Naive thymus-derived CD8-positive, alpha-beta T cell (primary cell): Measurements from ENCODE around the gene HAAO. TPM values are rescaled to one million over a fixed set of nuclear protein-coding genes. Genes with fewer than 3 reads are reported as not detected.

Source experiments
- ATAC-seq, 2 donors: fragments of 150-1000 bp; cut with Tn5 transposase in 1 of 2; sonication (Bioruptor Pico), chemical (Tn5 transposase) in 1 of 2; 1 replicate in 1 of 2; 2 replicates in 1 of 2; pipeline ENCODE4 v1.10.0; 2021; ENCODE audit warnings: mild to moderate bottlenecking in 2 of 2, moderate library complexity in 2 of 2
- POLR2A ChIA-PET: fragments of 350-600 bp; sonication (Branson Sonifier 250); formaldehyde crosslinking; loops from one replicate; lab custom pipeline; 2021; ENCODE audit warnings: antibody characterized with exemption; lab: Charles Lee
- DNase-seq, 10 donors: peaks; one replicate each; pipeline versions ENCODE4 v3.0.0 to v3.0.0-alpha.2; 2020 to 2022
- H3K27ac Mint-ChIP-seq, 10 donors: one replicate each; pipeline ENCODE4 v1.8.0; 2020 to 2022; ENCODE audit warnings: mild to moderate bottlenecking in 10 of 10, mixed read lengths in 10 of 10, moderate library complexity in 4 of 10, inconsistent platforms in 1 of 10
- H3K27me3 Mint-ChIP-seq, 5 donors: one replicate each; pipeline ENCODE4 v1.8.0; 2021 to 2022; ENCODE audit warnings: mixed read lengths in 5 of 5
- H3K36me3 Mint-ChIP-seq, 3 donors: one replicate each; pipeline ENCODE4 v1.8.0; 2020 to 2022; ENCODE audit warnings: mixed read lengths in 3 of 3, mild to moderate bottlenecking in 2 of 3, inconsistent platforms in 1 of 3
- H3K4me1 Mint-ChIP-seq, 4 donors: one replicate each; pipeline ENCODE4 v1.8.0; 2021 to 2022; ENCODE audit warnings: mixed read lengths in 4 of 4
- H3K4me3 Mint-ChIP-seq, 10 donors: one replicate each; pipeline ENCODE4 v1.8.0; 2020 to 2022; ENCODE audit warnings: mild to moderate bottlenecking in 10 of 10, mixed read lengths in 10 of 10, moderate library complexity in 6 of 10, inconsistent platforms in 1 of 10
- H3K9me3 Mint-ChIP-seq, 9 donors: one replicate each; pipeline ENCODE4 v1.8.0; 2020 to 2022; ENCODE audit warnings: mixed read lengths in 9 of 9, mild to moderate bottlenecking in 3 of 9, inconsistent platforms in 1 of 9, moderate library complexity in 1 of 9
- polyA plus RNA-seq, 3 donors: library from polyadenylated mRNA; unstranded; fragments of 300-500 nt; fragmentation: Illumina TruSeq; gene quantifications; one replicate each; pipeline ENCODE4 v1.2.3, GENCODE V29; 2021
- total RNA-seq, 8 experiments: library from RNA in 2 of 8; stranded (reverse) in 2 of 8; gene quantifications; one replicate each; pipeline ENCODE4 v1.2.3 and lab custom pipeline; 2021 to 2026

HAAO gene
- total and polyA plus RNA-seq, 5 experiments from 2014 or later, result 0.25 to 0.80 (median 0.47) TPM

- Mint-ChIP-seq H3K27ac (peak overlapping the region; percentile 97 to 100 (median 99)), H3K36me3 (peaks cover 0 to 4% (median 0%) of the 10 kb centered on the region in 3 donors), H3K4me1 (peaks cover 12 to 20% (median 17%) of the 10 kb centered on the region in 4 donors), H3K4me3 (peak overlapping the region; percentile 87 to 99 (median 96)), H3K9me3 (peaks cover 0 to 6% (median 0%) of the 10 kb centered on the region in 9 donors), H3K27me3 (peaks cover 0 to 2% (median 0%) of the 10 kb centered on the region in 5 donors)
- POLR2A ChIA-PET, result interaction anchor here (0.5 to 3.7 kb wide), 43 partner anchors 10 to 1551 kb away, joined by 3 to 41 read pairs (median 5); partner anchors contain the start of genes HAAO, KCNG3, PLEKHH2 and PPM1B
- peak; percentile 86 to 99 (median 96) for DNase-seq
- peak; percentile 76 to 79 for ATAC-seq
These were observed 18.0 kb upstream of the HAAO start for GRCh38 chr2:42810121-42810970.

GRCh38 chr2:42809819-42810120 is 17.4 kb upstream of the HAAO start:
- Mint-ChIP-seq H3K4me1 (peaks cover 12 to 20% (median 17%) of the 10 kb centered on the region in 4 donors), H3K4me3 (peak overlapping the region; percentile 49 to 93 (median 78)), H3K27ac (peak overlapping the region; percentile 67 to 100 (median 87)), H3K27me3 (peaks cover 0 to 2% (median 0%) of the 10 kb centered on the region in 5 donors), H3K9me3 (peaks cover 0 to 6% (median 0%) of the 10 kb centered on the region in 9 donors), H3K36me3 (peaks cover 0 to 4% (median 0%) of the 10 kb centered on the region in 3 donors)
- DNase-seq, result peak in 1 of 10 donors; percentile 49
- ATAC-seq, result peak; percentile 27 to 31
- POLR2A ChIA-PET, result interaction anchor here (0.6 to 3.7 kb wide), 26 partner anchors 9 to 1428 kb away, joined by 3 to 41 read pairs (median 7); partner anchors contain the start of genes HAAO, KCNG3, PLEKHH2 and PPM1B

- Mint-ChIP-seq H3K4me3 (peak overlapping the region; percentile 64 to 93 (median 78)), H3K27me3 (peaks cover 0 to 2% (median 0%) of the 10 kb centered on the region in 5 donors), H3K27ac (peak overlapping the region; percentile 67 to 100 (median 87)), H3K4me1 (peaks cover 12 to 20% (median 17%) of the 10 kb centered on the region in 4 donors), H3K36me3 (peaks cover 0 to 4% (median 0%) of the 10 kb centered on the region in 3 donors), H3K9me3 (peaks cover 0 to 6% (median 0%) of the 10 kb centered on the region in 9 donors)
- DNase-seq (no peak), ATAC-seq (no peak)
- POLR2A ChIA-PET, result interaction anchor here (0.8 to 3.7 kb wide), 12 partner anchors 9 to 1429 kb away, joined by 3 to 41 read pairs (median 8); partner anchors contain the start of genes HAAO and ZFP36L2
These were observed 16.9 kb upstream of the HAAO start for GRCh38 chr2:42809131-42809818.

- H3K27me3 Mint-ChIP-seq, result peaks cover 0 to 2% (median 0%) of the 10 kb centered on the region in 5 donors
- ATAC-seq, result no peak
- peak overlapping the region in 7 of 10 donors; percentile 34 to 85 (median 63) for H3K27ac Mint-ChIP-seq
- POLR2A ChIA-PET, result no interaction called here
- peak overlapping the region; percentile 6 to 72 (median 36) for H3K4me3 Mint-ChIP-seq
- DNase-seq, result no peak
- H3K9me3 Mint-ChIP-seq, result peaks cover 0 to 2% (median 0%) of the 10 kb centered on the region in 9 donors
- H3K36me3 Mint-ChIP-seq, result peaks cover 0 to 4% (median 0%) of the 10 kb centered on the region in 3 donors
- peaks cover 12 to 20% (median 17%) of the 10 kb centered on the region in 4 donors for H3K4me1 Mint-ChIP-seq
These were observed 15.9 kb upstream of the HAAO start for GRCh38 chr2:42808301-42808700.

- DNase-seq, result no peak
These were observed 14.4 kb upstream of the HAAO start for GRCh38 chr2:42806786-42807185.

GRCh38 chr2:42804891-42805290 is 12.5 kb upstream of the HAAO start:
- no peak overlapping the region for H3K4me3 Mint-ChIP-seq
- peaks cover 16 to 23% (median 21%) of the 10 kb centered on the region in 4 donors for H3K4me1 Mint-ChIP-seq
- DNase-seq (no peak), ATAC-seq (no peak)
- H3K9me3 Mint-ChIP-seq, result no peaks in the 10 kb centered on the region
- POLR2A ChIA-PET, result interaction anchor here (1.4 kb wide), 1 partner anchor 12 kb away, joined by 6 read pairs; the partner anchor contains the start of gene HAAO
- no peak overlapping the region for H3K27ac Mint-ChIP-seq
- H3K36me3 Mint-ChIP-seq, result no peaks in the 10 kb centered on the region
- no peaks in the 10 kb centered on the region for H3K27me3 Mint-ChIP-seq

More at GRCh38 chr2:42806786-42807185, 14.4 kb upstream of the HAAO start:
- H3K36me3 Mint-ChIP-seq, result peaks cover 0 to 4% (median 0%) of the 10 kb centered on the region in 3 donors
- H3K4me3 Mint-ChIP-seq, result no peak overlapping the region
- POLR2A ChIA-PET, result no interaction called here
- no peak for ATAC-seq
- peaks cover 0 to 2% (median 0%) of the 10 kb centered on the region in 9 donors for H3K9me3 Mint-ChIP-seq
- H3K27me3 Mint-ChIP-seq, result peaks cover 0 to 2% (median 0%) of the 10 kb centered on the region in 5 donors
- H3K4me1 Mint-ChIP-seq, result peaks cover 7 to 16% (median 11%) of the 10 kb centered on the region in 4 donors
- no peak overlapping the region for H3K27ac Mint-ChIP-seq

- Mint-ChIP-seq H3K4me3 (no peak overlapping the region), H3K9me3 (no peaks in the 10 kb centered on the region), H3K4me1 (peaks cover 16 to 23% (median 19%) of the 10 kb centered on the region in 4 donors), H3K27me3 (no peaks in the 10 kb centered on the region), H3K27ac (peak overlapping the region in 1 of 10 donors; percentile 28), H3K36me3 (no peaks in the 10 kb centered on the region)
- ATAC-seq (no peak), DNase-seq (no peak)
- POLR2A ChIA-PET, result interaction anchor here (0.6 to 1.4 kb wide), 2 partner anchors 11 to 796 kb away, joined by 3 read pairs; no protein-coding TSS in a partner anchor
These were observed 12.0 kb upstream of the HAAO start for GRCh38 chr2:42804338-42804737.

GRCh38 chr2:42802150-42802549 is 9.8 kb upstream of the HAAO start:
- H3K4me3 Mint-ChIP-seq, result no peak overlapping the region
- ATAC-seq (no peak), DNase-seq (no peak)
- no peaks in the 10 kb centered on the region for H3K9me3 Mint-ChIP-seq
- no peaks in the 10 kb centered on the region for H3K27me3 Mint-ChIP-seq
- no peaks in the 10 kb centered on the region for H3K36me3 Mint-ChIP-seq
- no peak overlapping the region for H3K27ac Mint-ChIP-seq
- H3K4me1 Mint-ChIP-seq, result peaks cover 12 to 17% (median 14%) of the 10 kb centered on the region in 4 donors
- POLR2A ChIA-PET, result no interaction called here

GRCh38 chr2:42801381-42801780 is 9.0 kb upstream of the HAAO start:
- Mint-ChIP-seq H3K27me3 (no peaks in the 10 kb centered on the region), H3K27ac (peak overlapping the region in 2 of 10 donors; percentile 4 to 70), H3K9me3 (no peaks in the 10 kb centered on the region), H3K4me3 (peak overlapping the region in 2 of 10 donors; percentile 9 to 24), H3K36me3 (no peaks in the 10 kb centered on the region), H3K4me1 (peaks cover 12 to 19% (median 15%) of the 10 kb centered on the region in 4 donors)
- ATAC-seq, result no peak
- DNase-seq, result no peak
- POLR2A ChIA-PET, result interaction anchor here (2.7 kb wide), 1 partner anchor 9 kb away, joined by 41 read pairs; no protein-coding TSS in a partner anchor

GRCh38 chr2:42800981-42801380 is 8.6 kb upstream of the HAAO start:
- Mint-ChIP-seq H3K27ac (peak overlapping the region in 2 of 10 donors; percentile 20 to 45), H3K4me1 (peaks cover 12 to 22% (median 15%) of the 10 kb centered on the region in 4 donors), H3K36me3 (no peaks in the 10 kb centered on the region), H3K4me3 (peak overlapping the region in 3 of 10 donors; percentile 49 to 60 (median 51)), H3K27me3 (no peaks in the 10 kb centered on the region), H3K9me3 (no peaks in the 10 kb centered on the region)
- POLR2A ChIA-PET, result interaction anchor here (2.7 kb wide), 1 partner anchor 10 kb away, joined by 41 read pairs; no protein-coding TSS in a partner anchor
- no peak for DNase-seq
- ATAC-seq, result no peak

- no peaks in the 10 kb centered on the region for H3K9me3 Mint-ChIP-seq
- no peaks in the 10 kb centered on the region for H3K36me3 Mint-ChIP-seq
- peak overlapping the region in 5 of 10 donors; percentile 30 to 60 (median 49) for H3K4me3 Mint-ChIP-seq
- DNase-seq (peak in 2 of 10 donors; percentile 30 to 32), ATAC-seq (peak; percentile 65 to 67)
- H3K27me3 Mint-ChIP-seq, result no peaks in the 10 kb centered on the region
- H3K27ac Mint-ChIP-seq, result peak overlapping the region in 4 of 10 donors; percentile 11 to 45 (median 32)
- POLR2A ChIA-PET, result interaction anchor here (2.7 kb wide), 1 partner anchor 10 kb away, joined by 41 read pairs; no protein-coding TSS in a partner anchor
- peaks cover 14 to 26% (median 17%) of the 10 kb centered on the region in 4 donors for H3K4me1 Mint-ChIP-seq
These were observed 8.1 kb upstream of the HAAO start for GRCh38 chr2:42800461-42800962.
